Measurements from ENCODE around the gene PLTP.

DNA sequence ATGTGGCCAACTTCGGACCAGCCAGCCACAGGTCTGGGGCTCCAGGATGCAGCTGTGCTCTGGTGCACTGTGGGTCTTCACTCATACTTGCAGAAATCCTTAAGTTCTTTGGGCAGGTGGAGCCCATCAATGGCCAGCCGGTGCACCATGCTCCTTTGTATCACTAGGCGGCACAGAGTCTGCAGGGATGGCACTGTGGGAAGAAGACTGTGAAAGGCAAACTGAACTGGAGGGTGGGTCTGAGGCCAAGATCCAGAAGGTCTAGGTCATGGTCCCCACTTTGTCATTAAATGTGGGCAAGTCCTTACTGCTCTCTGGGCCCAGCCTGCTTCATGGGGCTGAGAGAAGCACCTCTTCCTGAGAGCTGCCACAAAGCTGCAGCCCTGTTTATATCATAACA lies 23.3 kb downstream of the PLTP start:
- no peak for TF ChIP-seq CTCF (IDR thresholded peaks at IDR 0.05)
- TF ChIP-seq POLR2AphosphoS5 (IDR thresholded peaks at IDR 0.05): no peak
- no peak for TF ChIP-seq POLR2A (IDR thresholded peaks at IDR 0.05)

All from suprapubic skin (tissue), 4 donors.